ENCODE measurements around the gene FBN3.
"Not testable (repeated sequence)": the region's sequence is repeated elsewhere in the genome, so short reads cannot be mapped to it uniquely, and the experiment has no call there.

FBN3 gene

DNA sequence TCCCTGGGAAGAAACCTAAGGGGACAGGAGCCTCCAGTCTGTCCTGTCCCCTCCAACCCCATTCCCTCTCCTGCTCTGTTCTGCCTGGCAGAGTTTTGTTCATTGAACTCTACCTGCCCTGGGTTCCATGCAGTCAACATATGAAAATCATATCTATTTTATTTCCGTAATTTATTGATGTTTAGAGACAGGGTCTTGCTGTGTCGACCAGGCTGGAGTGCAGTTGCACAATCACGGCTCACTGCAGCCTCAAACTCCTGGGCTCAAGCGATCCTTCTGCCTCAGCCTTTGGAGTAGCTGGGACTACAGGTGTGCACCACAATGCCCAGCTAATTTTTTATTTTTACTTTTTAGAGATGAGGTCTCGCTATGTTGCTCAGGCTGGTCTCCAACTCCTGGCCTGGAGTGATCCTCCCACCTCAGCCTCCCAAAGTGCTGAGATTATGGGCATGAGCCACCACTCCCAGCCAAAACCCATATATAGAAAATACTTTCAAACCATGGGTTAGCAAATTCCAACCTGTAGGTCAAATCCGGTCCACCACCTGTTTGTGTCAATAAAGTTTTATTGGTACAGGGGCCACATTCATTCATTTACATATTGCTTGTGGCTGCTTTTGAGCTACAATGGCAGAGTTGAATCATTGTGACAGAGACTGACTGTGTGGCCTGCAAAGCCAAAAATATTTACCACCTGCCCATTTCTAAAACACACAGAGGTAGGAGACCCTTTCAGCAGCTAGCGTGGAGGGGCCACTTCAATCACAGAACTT is 39.3 kb downstream of the FBN3 start:
- H3K9ac ChIP-seq (ENCODE audit: low read length) = no peak overlapping the region
- no peaks in the 10 kb centered on the region for H3K36me3 ChIP-seq (ENCODE audit: control insufficient read depth, insufficient read depth, low read length)
- H3K9me3 ChIP-seq (ENCODE audit: control insufficient read depth, low read length) = no peaks in the 10 kb centered on the region
- H3K27me3 ChIP-seq (ENCODE audit: control insufficient read depth, insufficient read depth, low read length) = no peaks in the 10 kb centered on the region
- H3K4me3 ChIP-seq (ENCODE audit: low read length) = no peak overlapping the region
- no peaks in the 10 kb centered on the region for H3K4me1 ChIP-seq (ENCODE audit: control insufficient read depth, insufficient read depth, low read length)

GRCh38 chr19:8109455-8109854 is 39.9 kb downstream of the FBN3 start:
- no peaks in the 10 kb centered on the region for H3K4me1 ChIP-seq (ENCODE audit: control insufficient read depth, insufficient read depth, low read length)
- no peak overlapping the region for H3K9ac ChIP-seq (ENCODE audit: low read length)
- no peak overlapping the region for H3K4me3 ChIP-seq (ENCODE audit: low read length)
- H3K36me3 ChIP-seq (ENCODE audit: control insufficient read depth, insufficient read depth, low read length) = no peaks in the 10 kb centered on the region
- no peaks in the 10 kb centered on the region for H3K27me3 ChIP-seq (ENCODE audit: control insufficient read depth, insufficient read depth, low read length)
- no peaks in the 10 kb centered on the region for H3K9me3 ChIP-seq (ENCODE audit: control insufficient read depth, low read length)

DNA sequence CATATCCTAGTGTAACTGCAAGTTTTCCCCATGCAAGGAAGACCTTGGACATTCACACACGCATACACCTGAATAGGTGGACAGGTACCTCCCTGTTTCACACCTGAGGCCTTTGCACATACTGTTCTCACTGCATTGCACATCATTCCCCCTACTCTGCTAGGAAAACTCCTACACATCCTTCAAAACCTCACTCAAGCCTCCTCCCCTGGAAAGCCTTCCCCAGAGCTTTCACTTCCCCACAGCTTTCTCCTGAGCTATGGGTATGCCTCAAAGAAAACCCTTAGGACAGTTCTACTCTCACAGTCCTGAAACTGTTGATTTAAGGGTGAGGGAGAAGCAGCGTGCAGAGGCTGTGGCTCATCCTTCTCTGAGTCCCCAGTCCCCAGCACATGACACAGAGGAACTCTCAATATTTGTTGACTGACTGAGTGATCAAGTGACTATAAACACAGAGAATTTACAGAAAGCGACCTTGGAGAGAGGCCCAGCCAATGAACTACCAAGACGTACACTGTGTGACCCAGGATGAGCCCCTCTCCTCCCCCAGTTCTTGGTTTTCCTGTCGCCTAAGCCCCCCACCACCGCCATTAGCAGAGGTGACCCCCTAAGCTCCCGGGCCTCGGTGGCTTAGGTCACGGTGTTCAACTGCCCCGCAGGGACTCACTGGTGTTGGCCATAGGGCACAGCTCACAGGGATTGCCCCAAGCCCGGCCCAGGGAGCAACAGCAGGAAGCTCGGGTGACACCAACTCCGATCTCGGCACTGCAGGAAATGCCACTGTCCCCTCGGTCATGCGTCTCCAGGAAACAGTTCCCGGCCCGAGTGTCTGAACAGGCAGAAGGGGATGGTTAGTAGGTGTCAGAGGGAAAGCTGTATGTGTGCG is 40.6 kb downstream of the FBN3 start:
- Histone ChIP-seq H3K36me3 (ENCODE audit: control insufficient read depth, insufficient read depth, low read length) (no peaks in the 10 kb centered on the region), H3K4me1 (ENCODE audit: control insufficient read depth, insufficient read depth, low read length) (no peaks in the 10 kb centered on the region), H3K9ac (ENCODE audit: low read length) (no peak overlapping the region), H3K9me3 (ENCODE audit: control insufficient read depth, low read length) (no peaks in the 10 kb centered on the region), H3K4me3 (ENCODE audit: low read length) (no peak overlapping the region), H3K27me3 (ENCODE audit: control insufficient read depth, insufficient read depth, low read length) (no peaks in the 10 kb centered on the region)

DNA sequence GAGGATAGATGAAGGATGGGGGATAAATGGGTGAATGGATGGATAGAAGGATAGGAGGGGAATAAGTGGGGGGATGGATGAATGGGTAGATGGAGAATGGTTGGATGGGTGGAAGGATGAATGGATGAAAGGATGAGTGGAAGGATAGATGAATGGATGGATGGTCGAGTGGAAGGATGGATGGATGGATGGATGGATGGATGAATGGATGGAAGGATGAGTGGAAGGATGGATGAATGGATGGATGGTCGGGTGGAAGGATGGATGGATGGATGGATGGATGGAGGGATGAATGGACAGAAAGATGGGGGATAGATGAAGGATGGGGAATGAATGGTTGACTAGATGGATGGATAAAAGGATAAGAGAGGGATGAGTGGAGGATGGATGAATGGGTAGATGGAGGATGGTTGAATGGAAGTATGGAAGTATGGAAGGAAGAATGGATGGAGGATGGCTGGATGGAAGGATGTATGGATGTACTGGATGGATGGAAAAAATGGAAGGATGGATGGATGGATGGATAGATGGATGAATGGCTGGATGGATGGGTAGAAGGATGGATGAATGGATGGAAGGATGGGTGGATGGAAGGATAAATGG is 42.0 kb downstream of the FBN3 start:
- Histone ChIP-seq H3K4me3 (ENCODE audit: low read length) (no peak overlapping the region), H3K9ac (ENCODE audit: low read length) (no peak overlapping the region), H3K36me3 (ENCODE audit: control insufficient read depth, insufficient read depth, low read length) (no peaks in the 10 kb centered on the region), H3K9me3 (ENCODE audit: control insufficient read depth, low read length) (no peaks in the 10 kb centered on the region), H3K27me3 (ENCODE audit: control insufficient read depth, insufficient read depth, low read length) (no peaks in the 10 kb centered on the region), H3K4me1 (ENCODE audit: control insufficient read depth, insufficient read depth, low read length) (no peaks in the 10 kb centered on the region)

- Histone ChIP-seq H3K36me3 (ENCODE audit: control insufficient read depth, insufficient read depth, low read length) (no peaks in the 10 kb centered on the region), H3K9ac (ENCODE audit: low read length) (no peak overlapping the region), H3K4me1 (ENCODE audit: control insufficient read depth, insufficient read depth, low read length) (no peaks in the 10 kb centered on the region), H3K27me3 (ENCODE audit: control insufficient read depth, insufficient read depth, low read length) (no peaks in the 10 kb centered on the region), H3K9me3 (ENCODE audit: control insufficient read depth, low read length) (no peaks in the 10 kb centered on the region), H3K4me3 (ENCODE audit: low read length) (no peak overlapping the region)
Observed at GRCh38 chr19:8105471-8105870, 43.9 kb downstream of the FBN3 start.

- H3K36me3 ChIP-seq (ENCODE audit: control insufficient read depth, insufficient read depth, low read length); H3K9ac ChIP-seq (ENCODE audit: low read length); H3K4me1 ChIP-seq (ENCODE audit: control insufficient read depth, insufficient read depth, low read length); H3K4me3 ChIP-seq (ENCODE audit: low read length); H3K27me3 ChIP-seq (ENCODE audit: control insufficient read depth, insufficient read depth, low read length); H3K9me3 ChIP-seq (ENCODE audit: control insufficient read depth, low read length): not testable (repeated sequence)
Observed at GRCh38 chr19:8101910-8102309, 47.5 kb downstream of the FBN3 start.

- Histone ChIP-seq H3K9me3 (ENCODE audit: control insufficient read depth, low read length) (peaks cover 3% of the 10 kb centered on the region), H3K9ac (ENCODE audit: low read length) (no peak overlapping the region), H3K4me3 (ENCODE audit: low read length) (no peak overlapping the region), H3K36me3 (ENCODE audit: control insufficient read depth, insufficient read depth, low read length) (no peaks in the 10 kb centered on the region), H3K27me3 (ENCODE audit: control insufficient read depth, insufficient read depth, low read length) (no peaks in the 10 kb centered on the region), H3K4me1 (ENCODE audit: control insufficient read depth, insufficient read depth, low read length) (no peaks in the 10 kb centered on the region)
Observed at GRCh38 chr19:8101311-8101710, 48.1 kb downstream of the FBN3 start.

DNA sequence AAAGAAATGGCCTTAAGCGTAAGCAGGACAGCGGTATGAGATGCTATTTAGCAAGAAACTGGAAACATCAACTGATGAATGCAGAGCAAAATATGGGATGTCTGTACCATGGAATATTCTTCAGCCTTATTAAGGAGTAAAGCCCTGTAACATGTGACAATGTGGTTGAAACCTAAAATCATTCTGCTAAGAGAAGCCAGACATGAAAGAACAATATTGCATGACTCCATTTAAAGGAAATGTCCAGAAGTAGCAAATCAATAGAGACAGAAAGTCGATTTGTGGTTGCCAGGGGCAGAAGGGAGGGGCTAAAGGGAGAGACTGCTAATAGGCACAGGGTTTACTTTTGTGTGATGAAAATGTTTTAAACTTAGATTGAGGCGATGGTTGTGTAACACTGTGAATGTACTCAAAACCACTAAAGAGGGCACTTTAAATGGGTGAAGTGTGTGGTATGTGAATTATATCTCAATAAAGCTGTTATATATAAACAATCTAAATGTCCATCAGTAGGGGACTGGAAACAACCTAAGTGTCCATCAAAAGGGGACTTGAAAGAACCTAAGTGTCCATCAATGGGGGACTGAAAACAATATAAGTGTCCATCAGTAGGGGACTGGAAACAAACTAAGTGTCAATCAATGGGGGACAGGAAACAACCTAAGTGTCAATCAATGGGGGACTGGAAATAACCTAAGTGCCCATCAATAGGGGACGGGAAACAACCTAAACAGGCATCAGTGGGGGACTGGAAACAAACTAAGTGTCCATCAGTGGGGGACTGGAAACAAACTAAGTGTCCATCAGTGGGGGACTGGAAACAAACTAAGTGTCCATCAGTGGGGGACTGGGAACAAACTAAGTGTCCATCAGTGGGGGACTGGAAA is 51.5 kb downstream of the FBN3 start:
- Histone ChIP-seq H3K27me3 (ENCODE audit: control insufficient read depth, insufficient read depth, low read length) (no peaks in the 10 kb centered on the region), H3K9me3 (ENCODE audit: control insufficient read depth, low read length) (peaks cover 15% of the 10 kb centered on the region), H3K36me3 (ENCODE audit: control insufficient read depth, insufficient read depth, low read length) (no peaks in the 10 kb centered on the region), H3K9ac (ENCODE audit: low read length) (no peak overlapping the region), H3K4me3 (ENCODE audit: low read length) (no peak overlapping the region), H3K4me1 (ENCODE audit: control insufficient read depth, insufficient read depth, low read length) (no peaks in the 10 kb centered on the region)

GRCh38 chr19:8097198-8097597 is 52.2 kb downstream of the FBN3 start:
- Histone ChIP-seq H3K27me3 (ENCODE audit: control insufficient read depth, insufficient read depth, low read length) (no peaks in the 10 kb centered on the region), H3K9ac (ENCODE audit: low read length) (no peak overlapping the region), H3K4me1 (ENCODE audit: control insufficient read depth, insufficient read depth, low read length) (no peaks in the 10 kb centered on the region), H3K36me3 (ENCODE audit: control insufficient read depth, insufficient read depth, low read length) (no peaks in the 10 kb centered on the region), H3K4me3 (ENCODE audit: low read length) (no peak overlapping the region), H3K9me3 (ENCODE audit: control insufficient read depth, low read length) (peaks cover 15% of the 10 kb centered on the region)

GRCh38 chr19:8096071-8096470 is 53.3 kb downstream of the FBN3 start:
- Histone ChIP-seq H3K9ac (ENCODE audit: low read length) (no peak overlapping the region), H3K4me1 (ENCODE audit: control insufficient read depth, insufficient read depth, low read length) (no peaks in the 10 kb centered on the region), H3K9me3 (ENCODE audit: control insufficient read depth, low read length) (peaks cover 15% of the 10 kb centered on the region), H3K4me3 (ENCODE audit: low read length) (no peak overlapping the region), H3K27me3 (ENCODE audit: control insufficient read depth, insufficient read depth, low read length) (no peaks in the 10 kb centered on the region), H3K36me3 (ENCODE audit: control insufficient read depth, insufficient read depth, low read length) (no peaks in the 10 kb centered on the region)

DNA sequence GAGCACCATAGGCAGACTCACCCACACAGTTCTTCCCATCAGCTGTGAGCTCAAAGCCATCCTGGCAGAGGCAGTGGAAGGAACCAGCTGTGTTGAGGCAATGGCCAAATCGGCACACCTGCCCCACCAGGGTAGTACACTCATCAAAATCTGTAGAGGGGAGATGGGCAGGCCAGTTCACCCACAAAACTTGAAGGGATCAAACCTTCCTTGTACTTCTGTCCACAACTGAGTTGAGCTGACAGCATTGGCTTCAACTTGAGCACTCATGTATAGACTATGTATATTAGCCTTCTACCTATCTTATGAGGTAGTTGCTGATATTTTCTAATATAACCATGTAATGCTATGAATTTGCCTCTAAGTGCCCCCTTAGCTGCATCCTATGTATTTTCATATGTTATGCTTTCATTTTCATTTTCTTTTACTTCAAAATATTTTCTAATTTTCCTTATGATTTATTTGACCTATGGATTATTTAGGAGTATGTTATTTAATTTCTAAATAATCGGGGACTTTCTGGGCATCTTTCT is 54.0 kb downstream of the FBN3 start:
- no peak overlapping the region for H3K9ac ChIP-seq (ENCODE audit: low read length)
- no peaks in the 10 kb centered on the region for H3K36me3 ChIP-seq (ENCODE audit: control insufficient read depth, insufficient read depth, low read length)
- no peaks in the 10 kb centered on the region for H3K4me1 ChIP-seq (ENCODE audit: control insufficient read depth, insufficient read depth, low read length)
- peaks cover 15% of the 10 kb centered on the region for H3K9me3 ChIP-seq (ENCODE audit: control insufficient read depth, low read length)
- no peak overlapping the region for H3K4me3 ChIP-seq (ENCODE audit: low read length)
- H3K27me3 ChIP-seq (ENCODE audit: control insufficient read depth, insufficient read depth, low read length) = no peaks in the 10 kb centered on the region

Measured in mucosa of stomach (tissue), 1 donor.